HepG2 (cell line): ENCODE measurements around the gene ITGB2. TPM values are rescaled to one million over a fixed set of nuclear protein-coding genes. Genes with fewer than 3 reads are reported as not detected.

Source experiments
- AKAP8 ChIP-seq: sonication (generic); formaldehyde crosslinking; IDR thresholded peaks from 2 replicates; pipeline ENCODE4 v1.5.1; 2020; ENCODE audit warnings: mild to moderate bottlenecking, missing genetic modification reagents
- ARID2 ChIP-seq: sonication (generic); formaldehyde crosslinking; IDR thresholded peaks from 2 replicates; pipeline ENCODE4 v1.8.1; 2022; ENCODE audit warnings: mild to moderate bottlenecking, missing genetic modification reagents, borderline replicate concordance
- CEBPG ChIP-seq: IDR thresholded peaks from 2 replicates; pipeline ENCODE4 v1.6.1; 2016
- DNMT3B ChIP-seq: conservative IDR thresholded peaks from 2 replicates; pipeline ENCODE4 v1.6.1; 2016; ENCODE audit warnings: missing biosample characterization, control low read depth
- FOSL2 ChIP-seq: sonication (generic); formaldehyde crosslinking; IDR thresholded peaks from 2 replicates; pipeline ENCODE4 v1.4.0; 2020; ENCODE audit warnings: missing genetic modification reagents
- RXRB ChIP-seq: IDR thresholded peaks from 2 replicates; pipeline ENCODE4 v1.6.1; 2016; ENCODE audit warnings: borderline replicate concordance, missing genetic modification reagents, missing compliant biosample characterization
- SIX1 ChIP-seq: sonication (generic); formaldehyde crosslinking; IDR thresholded peaks from 2 replicates; pipeline ENCODE4 v1.4.0; 2020; ENCODE audit warnings: missing genetic modification reagents, borderline replicate concordance
- SNAI1 ChIP-seq: sonication (generic); formaldehyde crosslinking; IDR thresholded peaks from 2 replicates; pipeline ENCODE4 v1.5.0; 2020; ENCODE audit warnings: mild to moderate bottlenecking, missing genetic modification reagents, borderline replicate concordance
- ZFP62 ChIP-seq: sonication (generic); formaldehyde crosslinking; IDR thresholded peaks from 2 replicates; pipeline ENCODE4 v1.4.0; 2020; ENCODE audit warnings: missing genetic modification reagents
- ZNF343 ChIP-seq: sonication (generic); formaldehyde crosslinking; IDR thresholded peaks from 2 replicates; pipeline ENCODE4 v1.4.0; 2020; ENCODE audit warnings: mild to moderate bottlenecking, missing genetic modification reagents
- ZNF703 ChIP-seq: sonication (generic); formaldehyde crosslinking; IDR thresholded peaks from 2 replicates; pipeline ENCODE4 v1.5.1; 2020; ENCODE audit warnings: missing genetic modification reagents, mild to moderate bottlenecking, moderate library complexity, borderline replicate concordance
- ZNF879 ChIP-seq: sonication (generic); formaldehyde crosslinking; IDR thresholded peaks from 2 replicates; pipeline ENCODE4 v1.8.1; 2023; ENCODE audit warnings: missing genetic modification reagents
- polyA plus RNA-seq, 8 experiments: library from polyadenylated mRNA; depleted of rRNA in 3 of 8; stranded (reverse) in 7 of 8; unstranded in 1 of 8; fragments of >200 nt; fragmentation: Illumina TruSeq in 4 of 8; extraction: Trizol in 4 of 8; gene quantifications; 2 replicates each; pipeline versions ENCODE4 v1.2.1 to v1.2.3, GENCODE V29; 2011 to 2016; ENCODE audit warnings: low read depth in 4 of 8, missing spikeins in 1 of 8, mixed read lengths in 1 of 8; ENCODE audit not compliant: insufficient read depth in 1 of 8
- total RNA-seq, 5 experiments: library from RNA; depleted of rRNA; stranded (reverse); fragments of >200 nt; fragmentation: Illumina TruSeq; extraction: Trizol; gene quantifications; 2 replicates each; pipeline ENCODE4 v1.2.3, GENCODE V29; 2016; ENCODE audit warnings: low read depth in 1 of 5
- TF ChIP-seq, protein P1 (sequence below), 2 experiments: sonication (generic) in 1 of 2; formaldehyde crosslinking in 1 of 2; IDR thresholded peaks; 2 replicates each; pipeline versions ENCODE4 v1.4.0 to v1.6.1; 2016 to 2020; ENCODE audit warnings: borderline replicate concordance in 1 of 2, low read depth in 1 of 2, mild to moderate bottlenecking in 1 of 2, missing genetic modification reagents in 1 of 2
- TF ChIP-seq, protein P2 (sequence below): sonication (generic); formaldehyde crosslinking; IDR thresholded peaks from 2 replicates; pipeline ENCODE4 v1.8.0; 2022; ENCODE audit warnings: missing genetic modification reagents, low read depth, mild to moderate bottlenecking, borderline replicate concordance
- TF ChIP-seq, protein P3 (sequence below): sonication (generic); formaldehyde crosslinking; IDR thresholded peaks from 2 replicates; pipeline ENCODE4 v1.4.0; 2020; ENCODE audit warnings: mild to moderate bottlenecking, low read depth, missing genetic modification reagents
- TF ChIP-seq, protein P4 (sequence below): IDR thresholded peaks from 2 replicates; pipeline ENCODE4 v1.6.1; 2018; ENCODE audit warnings: missing genetic modification reagents
- TF ChIP-seq, protein P5 (sequence below): sonication (generic); formaldehyde crosslinking; IDR thresholded peaks from 2 replicates; pipeline ENCODE4 v1.4.0; 2020; ENCODE audit warnings: missing genetic modification reagents
- TF ChIP-seq, protein P6 (sequence below): sonication (generic); formaldehyde crosslinking; IDR thresholded peaks from 2 replicates; pipeline ENCODE4 v1.4.0; 2020; ENCODE audit warnings: mild to moderate bottlenecking, missing genetic modification reagents

Gene ITGB2
- total and polyA plus RNA-seq, 2 of the 13 experiments (the other 11 are each of a cell fraction or from before 2014, with no cell fraction given), result 4.2 to 18.0 TPM

DNA sequence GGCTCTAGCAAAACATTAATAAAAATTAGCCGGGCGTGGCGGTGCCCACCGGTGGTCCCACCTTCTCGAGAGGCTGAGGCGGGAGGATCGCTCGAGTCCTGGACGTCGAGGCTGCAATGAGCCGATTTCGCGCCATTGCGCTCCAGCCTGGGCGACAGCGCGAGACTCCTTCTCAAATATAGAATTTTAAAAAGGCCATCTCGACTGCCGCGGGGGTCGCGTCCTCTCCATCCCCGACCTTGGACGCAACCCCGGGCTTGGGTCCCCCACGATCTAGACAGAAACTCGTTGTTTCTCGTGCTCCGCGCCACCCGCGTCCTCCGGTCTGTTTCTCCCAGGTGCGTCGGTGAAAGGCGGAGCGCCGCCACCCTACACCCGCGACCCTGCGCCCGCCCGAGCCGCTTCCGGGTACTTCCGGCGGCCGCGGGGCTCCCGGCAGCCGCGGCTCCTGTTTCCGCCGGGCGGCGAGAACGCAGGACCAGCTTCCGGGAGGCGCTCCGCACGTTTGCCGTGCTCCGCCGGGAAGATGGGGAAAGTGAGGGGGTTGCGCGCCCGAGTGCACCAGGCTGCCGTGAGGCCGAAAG is 18.9 kb upstream of the ITGB2 start, which contains the start of gene SLX9 (continued):
- TF ChIP-seq, protein P1, sequence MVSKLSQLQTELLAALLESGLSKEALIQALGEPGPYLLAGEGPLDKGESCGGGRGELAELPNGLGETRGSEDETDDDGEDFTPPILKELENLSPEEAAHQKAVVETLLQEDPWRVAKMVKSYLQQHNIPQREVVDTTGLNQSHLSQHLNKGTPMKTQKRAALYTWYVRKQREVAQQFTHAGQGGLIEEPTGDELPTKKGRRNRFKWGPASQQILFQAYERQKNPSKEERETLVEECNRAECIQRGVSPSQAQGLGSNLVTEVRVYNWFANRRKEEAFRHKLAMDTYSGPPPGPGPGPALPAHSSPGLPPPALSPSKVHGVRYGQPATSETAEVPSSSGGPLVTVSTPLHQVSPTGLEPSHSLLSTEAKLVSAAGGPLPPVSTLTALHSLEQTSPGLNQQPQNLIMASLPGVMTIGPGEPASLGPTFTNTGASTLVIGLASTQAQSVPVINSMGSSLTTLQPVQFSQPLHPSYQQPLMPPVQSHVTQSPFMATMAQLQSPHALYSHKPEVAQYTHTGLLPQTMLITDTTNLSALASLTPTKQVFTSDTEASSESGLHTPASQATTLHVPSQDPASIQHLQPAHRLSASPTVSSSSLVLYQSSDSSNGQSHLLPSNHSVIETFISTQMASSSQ (IDR thresholded peaks at IDR 0.05; ENCODE audit: low read depth), result no peak; the same call in 1 of the 2 replicates
- TF ChIP-seq, protein P1 (CRISPR knock-in tag; IDR thresholded peaks at IDR 0.05; ENCODE audit: borderline replicate concordance), result peak; percentile 82
- TF ChIP-seq, protein P2, sequence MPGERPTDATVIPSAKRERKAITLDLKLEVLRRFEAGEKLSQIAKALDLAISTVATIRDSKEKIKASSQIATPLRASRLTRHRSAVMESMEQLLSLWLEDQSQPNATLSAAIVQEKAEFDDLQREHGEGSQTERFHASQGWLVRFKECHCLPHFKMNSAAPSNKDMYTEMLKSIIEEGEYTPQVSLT (CRISPR knock-in tag), result peak; percentile 81; the same call in 1 of the 2 replicates
- TF ChIP-seq ZFP62 (CRISPR knock-in tag), result no peak
- TF ChIP-seq, protein P3, sequence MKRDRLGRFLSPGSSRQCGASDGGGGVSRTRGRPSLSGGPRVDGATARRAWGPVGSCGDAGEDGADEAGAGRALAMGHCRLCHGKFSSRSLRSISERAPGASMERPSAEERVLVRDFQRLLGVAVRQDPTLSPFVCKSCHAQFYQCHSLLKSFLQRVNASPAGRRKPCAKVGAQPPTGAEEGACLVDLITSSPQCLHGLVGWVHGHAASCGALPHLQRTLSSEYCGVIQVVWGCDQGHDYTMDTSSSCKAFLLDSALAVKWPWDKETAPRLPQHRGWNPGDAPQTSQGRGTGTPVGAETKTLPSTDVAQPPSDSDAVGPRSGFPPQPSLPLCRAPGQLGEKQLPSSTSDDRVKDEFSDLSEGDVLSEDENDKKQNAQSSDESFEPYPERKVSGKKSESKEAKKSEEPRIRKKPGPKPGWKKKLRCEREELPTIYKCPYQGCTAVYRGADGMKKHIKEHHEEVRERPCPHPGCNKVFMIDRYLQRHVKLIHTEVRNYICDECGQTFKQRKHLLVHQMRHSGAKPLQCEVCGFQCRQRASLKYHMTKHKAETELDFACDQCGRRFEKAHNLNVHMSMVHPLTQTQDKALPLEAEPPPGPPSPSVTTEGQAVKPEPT (CRISPR knock-in tag), result 0 out of 2 replicates have a peak, but pooled peaks have one; percentile 81
- TF ChIP-seq RXRB (CRISPR knock-in tag), result no peak
- TF ChIP-seq, protein P4, sequence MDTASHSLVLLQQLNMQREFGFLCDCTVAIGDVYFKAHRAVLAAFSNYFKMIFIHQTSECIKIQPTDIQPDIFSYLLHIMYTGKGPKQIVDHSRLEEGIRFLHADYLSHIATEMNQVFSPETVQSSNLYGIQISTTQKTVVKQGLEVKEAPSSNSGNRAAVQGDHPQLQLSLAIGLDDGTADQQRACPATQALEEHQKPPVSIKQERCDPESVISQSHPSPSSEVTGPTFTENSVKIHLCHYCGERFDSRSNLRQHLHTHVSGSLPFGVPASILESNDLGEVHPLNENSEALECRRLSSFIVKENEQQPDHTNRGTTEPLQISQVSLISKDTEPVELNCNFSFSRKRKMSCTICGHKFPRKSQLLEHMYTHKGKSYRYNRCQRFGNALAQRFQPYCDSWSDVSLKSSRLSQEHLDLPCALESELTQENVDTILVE, result peak; percentile 97
- TF ChIP-seq, protein P5, sequence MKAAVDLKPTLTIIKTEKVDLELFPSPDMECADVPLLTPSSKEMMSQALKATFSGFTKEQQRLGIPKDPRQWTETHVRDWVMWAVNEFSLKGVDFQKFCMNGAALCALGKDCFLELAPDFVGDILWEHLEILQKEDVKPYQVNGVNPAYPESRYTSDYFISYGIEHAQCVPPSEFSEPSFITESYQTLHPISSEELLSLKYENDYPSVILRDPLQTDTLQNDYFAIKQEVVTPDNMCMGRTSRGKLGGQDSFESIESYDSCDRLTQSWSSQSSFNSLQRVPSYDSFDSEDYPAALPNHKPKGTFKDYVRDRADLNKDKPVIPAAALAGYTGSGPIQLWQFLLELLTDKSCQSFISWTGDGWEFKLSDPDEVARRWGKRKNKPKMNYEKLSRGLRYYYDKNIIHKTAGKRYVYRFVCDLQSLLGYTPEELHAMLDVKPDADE (CRISPR knock-in tag), result no peak
- no peak for TF ChIP-seq SNAI1 (CRISPR knock-in tag)
- TF ChIP-seq, protein P6, sequence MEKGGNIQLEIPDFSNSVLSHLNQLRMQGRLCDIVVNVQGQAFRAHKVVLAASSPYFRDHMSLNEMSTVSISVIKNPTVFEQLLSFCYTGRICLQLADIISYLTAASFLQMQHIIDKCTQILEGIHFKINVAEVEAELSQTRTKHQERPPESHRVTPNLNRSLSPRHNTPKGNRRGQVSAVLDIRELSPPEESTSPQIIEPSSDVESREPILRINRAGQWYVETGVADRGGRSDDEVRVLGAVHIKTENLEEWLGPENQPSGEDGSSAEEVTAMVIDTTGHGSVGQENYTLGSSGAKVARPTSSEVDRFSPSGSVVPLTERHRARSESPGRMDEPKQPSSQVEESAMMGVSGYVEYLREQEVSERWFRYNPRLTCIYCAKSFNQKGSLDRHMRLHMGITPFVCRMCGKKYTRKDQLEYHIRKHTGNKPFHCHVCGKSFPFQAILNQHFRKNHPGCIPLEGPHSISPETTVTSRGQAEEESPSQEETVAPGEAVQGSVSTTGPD (CRISPR knock-in tag), result no peak
- peak; percentile 16; the same call in 1 of the 2 replicates for TF ChIP-seq DNMT3B (CRISPR knock-in tag)
- peak; percentile 28; the same call in 1 of the 2 replicates for TF ChIP-seq CEBPG (CRISPR knock-in tag)
- peak; percentile 72; the same call in 1 of the 2 replicates for TF ChIP-seq ZNF343
- peak; percentile 53 for TF ChIP-seq FOSL2 (CRISPR knock-in tag)
- TF ChIP-seq ZNF879 (CRISPR knock-in tag), result peak; percentile 84; the same call in 1 of the 2 replicates
- no peak for TF ChIP-seq ARID2 (CRISPR knock-in tag)
- no peak for TF ChIP-seq AKAP8
- no peak for TF ChIP-seq ZNF703 (CRISPR knock-in tag)
- TF ChIP-seq SIX1 (CRISPR knock-in tag), result 0 out of 2 replicates have a peak, but pooled peaks have one; percentile 16
